Endothelial cell of umbilical vein (primary cell): ENCODE results near the gene VSIG10L. TPM values are rescaled to one million over a fixed set of nuclear protein-coding genes. Genes with fewer than 3 reads are reported as not detected.

ENCODE experiments used
- BruUV-seq: library from RNA; stranded (reverse); fragments of 400-500 nt; replicated peaks from 2 replicates; lab custom pipeline; 2021; lab: Mats Ljungman, UMichigan
- CTCF ChIA-PET: fragments of 300-600, 350-600 bp; sonication (Branson Sonifier 250); formaldehyde crosslinking; loops from one replicate; lab custom pipeline; 2021; ENCODE audit warnings: antibody characterized with exemption, inconsistent platforms; lab: Charles Lee
- POLR2A ChIA-PET: fragments of 300-600, 350-600 bp; sonication (Branson Sonifier 250); formaldehyde crosslinking; loops from one replicate; lab custom pipeline; 2021; ENCODE audit warnings: antibody characterized with exemption, inconsistent platforms; lab: Charles Lee
- DNase-seq: peaks from one replicate; pipeline ENCODE4 v3.0.0-alpha.2; 2011; ENCODE audit warnings: low read depth, low spot score
- FAIRE-seq: peaks from 2 replicates; lab custom pipeline; 2011; peaks lifted over from hg19 to GRCh38; lab: Jason Lieb, UNC
- H2AFZ ChIP-seq: 2 replicates; pipeline ENCODE4 v1.6.0; 2012; ENCODE audit warnings: low read depth, low read length, control low read depth, inconsistent platforms
- H3K27ac ChIP-seq: 2 replicates; pipeline ENCODE4 v1.5.1; 2011; ENCODE audit warnings: low read depth, mild to moderate bottlenecking, control low read depth, low read length, moderate library complexity; ENCODE audit not compliant: insufficient read depth
- H3K27me3 ChIP-seq, 2 experiments: 2 replicates each; pipeline versions ENCODE4 v1.6.0 to v1.6.1; 2011; ENCODE audit warnings: low read length in 2 of 2, mixed read lengths in 1 of 2; ENCODE audit not compliant: control insufficient read depth in 2 of 2, insufficient read depth in 2 of 2
- H3K36me3 ChIP-seq, 2 experiments: 2 replicates in 1 of 2; 3 replicates in 1 of 2; pipeline ENCODE4 v1.5.1; 2011; ENCODE audit warnings: low read length in 2 of 2, mild to moderate bottlenecking in 1 of 2, moderate library complexity in 1 of 2; ENCODE audit not compliant: control insufficient read depth in 2 of 2, insufficient read depth in 2 of 2; ENCODE audit errors: extremely low read depth in 1 of 2
- H3K4me1 ChIP-seq: 3 replicates; pipeline ENCODE4 v1.5.1; 2011; ENCODE audit warnings: mild to moderate bottlenecking, low read length; ENCODE audit not compliant: control insufficient read depth, insufficient read depth; ENCODE audit errors: extremely low read depth
- H3K4me2 ChIP-seq: 2 replicates; pipeline ENCODE4 v1.6.1; 2011; ENCODE audit warnings: low read length, control low read depth, mixed read lengths; ENCODE audit not compliant: insufficient read depth
- H3K4me3 ChIP-seq, 3 experiments: fragments of 200-600 bp in 1 of 3; sonication (generic), shearing (Covaris generic) in 1 of 3; replicated peaks in 1 of 3; 2 replicates each; pipeline ENCODE4 v1.5.1; 2011 to 2016; ENCODE audit warnings: control low read depth in 3 of 3, low read length in 3 of 3, mild to moderate bottlenecking in 2 of 3, inconsistent platforms in 1 of 3, low read depth in 1 of 3, moderate library complexity in 1 of 3; ENCODE audit not compliant: insufficient read depth in 1 of 3
- H3K79me2 ChIP-seq: 2 replicates; pipeline ENCODE4 v1.6.0; 2012; ENCODE audit warnings: low read length, inconsistent platforms; ENCODE audit not compliant: control insufficient read depth, insufficient read depth
- H3K9ac ChIP-seq: replicated peaks from 2 replicates; pipeline ENCODE3; 2011; ENCODE audit warnings: low read length, control low read depth; ENCODE audit not compliant: insufficient read depth; ENCODE audit errors: extremely low read depth
- H3K9me1 ChIP-seq: replicated peaks from 3 replicates; pipeline ENCODE4 v1.6.0; 2011; ENCODE audit warnings: mild to moderate bottlenecking, low read length; ENCODE audit not compliant: control insufficient read depth, insufficient read depth; ENCODE audit errors: extremely low read depth
- H3K9me3 ChIP-seq: replicated peaks from 2 replicates; pipeline ENCODE4 v1.5.1; 2012; ENCODE audit warnings: low read length, inconsistent platforms; ENCODE audit not compliant: control insufficient read depth, insufficient read depth
- H4K20me1 ChIP-seq: replicated peaks from 2 replicates; pipeline ENCODE3; 2011; ENCODE audit warnings: mild to moderate bottlenecking, low read length; ENCODE audit not compliant: control insufficient read depth, insufficient read depth; ENCODE audit errors: extremely low read depth
- EZH2 ChIP-seq: IDR thresholded peaks from 2 replicates; pipeline ENCODE4 v1.6.1; 2012; ENCODE audit warnings: borderline replicate concordance, low read depth, mild to moderate bottlenecking, moderate library complexity, low read length, inconsistent platforms; ENCODE audit not compliant: severe bottlenecking
- FOS ChIP-seq: IDR thresholded peaks from 2 replicates; pipeline ENCODE4 v1.6.1; 2011; ENCODE audit warnings: mild to moderate bottlenecking, low read length, moderate library complexity, borderline replicate concordance; ENCODE audit not compliant: insufficient read depth
- GATA2 ChIP-seq: IDR thresholded peaks from 2 replicates; pipeline ENCODE4 v1.7.0; 2011; ENCODE audit warnings: low read depth, mild to moderate bottlenecking, moderate library complexity, mixed read lengths, low read length; ENCODE audit not compliant: insufficient read length, insufficient read depth
- JUN ChIP-seq: IDR thresholded peaks from 2 replicates; pipeline ENCODE4 v1.6.1; 2011; ENCODE audit warnings: borderline replicate concordance, low read depth; ENCODE audit not compliant: insufficient read length, insufficient read depth
- MYC ChIP-seq: IDR thresholded peaks from one replicate; pipeline ENCODE4 v1.6.1; 2011; ENCODE audit warnings: mild to moderate bottlenecking, low read depth, low read length
- POLR2AphosphoS5 ChIP-seq: IDR thresholded peaks from 2 replicates; pipeline ENCODE4 v1.6.1; 2012; ENCODE audit warnings: low read depth, mild to moderate bottlenecking, control low read depth, low read length, moderate library complexity; ENCODE audit not compliant: insufficient read depth
- dilution Hi-C: fragments of 300-500 bp; cut with MboI; formaldehyde crosslinking; loops from one replicate; pipeline ENCODE4 v1.15.0; 2019; ENCODE audit warnings: low sequenced_read_pairs; ENCODE audit not compliant: extremely low pct_ligation_motif_present
- intact Hi-C: fragments of 100-400 bp; cut with micrococcal nuclease; formaldehyde crosslinking; loops from one replicate; pipeline ENCODE4 v1.10.0; 2022
- polyA plus RNA-seq, 4 experiments: library from polyadenylated mRNA; depleted of rRNA in 3 of 4; stranded (reverse) in 3 of 4; unstranded in 1 of 4; fragments of >200 nt; gene quantifications; 2 replicates each; pipeline versions ENCODE4 v1.2.1 to v1.2.3, GENCODE V29; 2011 to 2012; ENCODE audit warnings: missing spikeins in 1 of 4
- total RNA-seq: library from RNA; stranded (reverse); gene quantifications from 2 replicates; pipeline ENCODE4 v1.2.3, GENCODE V29; 2021
- TF ChIP-seq, protein P1 (sequence below): IDR thresholded peaks from 2 replicates; pipeline ENCODE4 v1.6.1; 2011; ENCODE audit not compliant: insufficient read depth, insufficient read length
- TF ChIP-seq, protein P2 (sequence below), 2 donors: IDR thresholded peaks; 1 replicate in 1 of 2; 2 replicates in 1 of 2; pipeline ENCODE4 v1.5.1; 2011; ENCODE audit warnings: low read length in 2 of 2, mild to moderate bottlenecking in 2 of 2, moderate library complexity in 2 of 2, control low read depth in 1 of 2, inconsistent platforms in 1 of 2, low read depth in 1 of 2; ENCODE audit not compliant: insufficient read depth in 1 of 2; ENCODE audit errors: extremely low read depth in 1 of 2

VSIG10L gene
- total and polyA plus RNA-seq, 2 donors (not counting 3 experiments of a cell fraction or from before 2014, with no cell fraction given) = 0.62 to 0.77 TPM

DNA sequence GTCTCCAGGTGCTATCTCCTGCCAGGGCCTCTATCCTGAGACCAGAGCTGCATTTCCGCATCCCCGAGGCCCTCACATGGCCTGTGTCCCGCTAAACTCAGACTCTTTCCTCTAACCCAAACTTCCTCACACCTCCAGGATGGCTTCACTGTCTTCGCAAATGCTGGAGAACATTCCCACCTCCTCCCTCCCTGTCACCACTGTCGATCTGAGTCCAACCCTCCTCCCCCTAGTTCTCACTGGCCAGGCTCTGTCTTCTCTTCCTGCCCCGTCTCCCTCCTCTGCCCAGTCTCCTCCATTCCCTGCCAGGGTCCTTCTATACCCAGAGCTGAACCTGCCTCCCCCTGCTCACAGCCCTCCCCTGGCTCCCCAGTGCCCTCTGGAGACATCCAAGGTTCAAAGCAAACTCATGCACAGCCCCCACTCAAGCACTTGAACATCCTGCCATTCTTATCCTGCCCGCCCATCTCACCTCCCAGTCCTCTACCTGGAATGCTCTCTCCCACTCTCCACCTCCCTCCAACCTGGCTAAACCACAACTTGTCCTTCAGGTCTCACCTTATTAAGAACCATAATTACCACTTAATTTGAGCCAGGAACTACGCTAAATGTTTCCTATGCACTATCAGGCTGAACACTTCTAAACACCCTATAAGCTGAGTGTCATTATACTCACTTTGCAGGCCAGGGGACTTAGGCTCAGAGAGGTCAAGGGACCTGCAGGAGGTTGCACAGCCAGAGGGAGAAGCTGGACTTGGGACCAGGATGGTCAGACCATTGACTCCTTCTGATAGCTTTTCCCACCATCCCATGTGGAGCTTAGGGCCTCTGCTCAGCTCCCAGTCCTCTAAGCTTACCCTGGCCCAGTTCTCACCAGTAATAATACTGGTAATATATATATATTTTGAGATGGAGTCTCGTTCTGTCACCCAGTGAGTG is 961 bp upstream of the VSIG10L start:
- dilution Hi-C loops = no loop called here
- no peaks in the 10 kb centered on the region for H3K9me3 ChIP-seq
- H4K20me1 ChIP-seq = no peaks in the 10 kb centered on the region
- BruUV-seq = no TSS peak
- no peaks in the 10 kb centered on the region for H3K36me3 ChIP-seq
- peaks cover 8% of the 10 kb centered on the region for H3K4me1 ChIP-seq
- H2AFZ ChIP-seq = no peak overlapping the region
- ChIA-PET POLR2A (interaction anchor here (1.5 kb wide), 1 partner anchor 23 kb away, joined by 4 read pairs; no protein-coding TSS in a partner anchor), CTCF (interaction anchor here (1.4 to 1.8 kb wide), 3 partner anchors 23 to 346 kb away, joined by 3 to 6 read pairs (median 4); no protein-coding TSS in a partner anchor)
- TF ChIP-seq EZH2 = no peak
- TF ChIP-seq POLR2AphosphoS5 = no peak
- TF ChIP-seq, protein P1, sequence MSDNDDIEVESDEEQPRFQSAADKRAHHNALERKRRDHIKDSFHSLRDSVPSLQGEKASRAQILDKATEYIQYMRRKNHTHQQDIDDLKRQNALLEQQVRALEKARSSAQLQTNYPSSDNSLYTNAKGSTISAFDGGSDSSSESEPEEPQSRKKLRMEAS = no peak
- no peak for TF ChIP-seq MYC
- TF ChIP-seq, protein P2, sequence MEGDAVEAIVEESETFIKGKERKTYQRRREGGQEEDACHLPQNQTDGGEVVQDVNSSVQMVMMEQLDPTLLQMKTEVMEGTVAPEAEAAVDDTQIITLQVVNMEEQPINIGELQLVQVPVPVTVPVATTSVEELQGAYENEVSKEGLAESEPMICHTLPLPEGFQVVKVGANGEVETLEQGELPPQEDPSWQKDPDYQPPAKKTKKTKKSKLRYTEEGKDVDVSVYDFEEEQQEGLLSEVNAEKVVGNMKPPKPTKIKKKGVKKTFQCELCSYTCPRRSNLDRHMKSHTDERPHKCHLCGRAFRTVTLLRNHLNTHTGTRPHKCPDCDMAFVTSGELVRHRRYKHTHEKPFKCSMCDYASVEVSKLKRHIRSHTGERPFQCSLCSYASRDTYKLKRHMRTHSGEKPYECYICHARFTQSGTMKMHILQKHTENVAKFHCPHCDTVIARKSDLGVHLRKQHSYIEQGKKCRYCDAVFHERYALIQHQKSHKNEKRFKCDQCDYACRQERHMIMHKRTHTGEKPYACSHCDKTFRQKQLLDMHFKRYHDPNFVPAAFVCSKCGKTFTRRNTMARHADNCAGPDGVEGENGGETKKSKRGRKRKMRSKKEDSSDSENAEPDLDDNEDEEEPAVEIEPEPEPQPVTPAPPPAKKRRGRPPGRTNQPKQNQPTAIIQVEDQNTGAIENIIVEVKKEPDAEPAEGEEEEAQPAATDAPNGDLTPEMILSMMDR (IDR thresholded peaks at IDR 0.05; ENCODE audit: extremely low read depth in 1 of 2, insufficient read depth in 1 of 2, low read depth in 1 of 2, low read length in 2 of 2) = no peak
- TF ChIP-seq JUN = no peak
- no peak for TF ChIP-seq FOS
- TF ChIP-seq GATA2 = no peak
- H3K4me3 ChIP-seq = no peak overlapping the region
- H3K27ac ChIP-seq = no peak overlapping the region
- DNase-seq (no peak), FAIRE-seq (no peak)
- H3K9ac ChIP-seq = no peak overlapping the region
- no peak overlapping the region for H3K4me2 ChIP-seq
- intact Hi-C loops = no loop called here
- H3K27me3 ChIP-seq = no peaks in the 10 kb centered on the region
- H3K9me1 ChIP-seq = no peaks in the 10 kb centered on the region
- H3K79me2 ChIP-seq = no peaks in the 10 kb centered on the region
